Measurements from ENCODE around the gene ENO4. TPM values are rescaled to one million over a fixed set of nuclear protein-coding genes. Genes with fewer than 3 reads are reported as not detected.

The ENO4 gene
- polyA plus RNA-seq, 4 donors: 0.03 to 0.44 TPM; not detected in 2

DNA sequence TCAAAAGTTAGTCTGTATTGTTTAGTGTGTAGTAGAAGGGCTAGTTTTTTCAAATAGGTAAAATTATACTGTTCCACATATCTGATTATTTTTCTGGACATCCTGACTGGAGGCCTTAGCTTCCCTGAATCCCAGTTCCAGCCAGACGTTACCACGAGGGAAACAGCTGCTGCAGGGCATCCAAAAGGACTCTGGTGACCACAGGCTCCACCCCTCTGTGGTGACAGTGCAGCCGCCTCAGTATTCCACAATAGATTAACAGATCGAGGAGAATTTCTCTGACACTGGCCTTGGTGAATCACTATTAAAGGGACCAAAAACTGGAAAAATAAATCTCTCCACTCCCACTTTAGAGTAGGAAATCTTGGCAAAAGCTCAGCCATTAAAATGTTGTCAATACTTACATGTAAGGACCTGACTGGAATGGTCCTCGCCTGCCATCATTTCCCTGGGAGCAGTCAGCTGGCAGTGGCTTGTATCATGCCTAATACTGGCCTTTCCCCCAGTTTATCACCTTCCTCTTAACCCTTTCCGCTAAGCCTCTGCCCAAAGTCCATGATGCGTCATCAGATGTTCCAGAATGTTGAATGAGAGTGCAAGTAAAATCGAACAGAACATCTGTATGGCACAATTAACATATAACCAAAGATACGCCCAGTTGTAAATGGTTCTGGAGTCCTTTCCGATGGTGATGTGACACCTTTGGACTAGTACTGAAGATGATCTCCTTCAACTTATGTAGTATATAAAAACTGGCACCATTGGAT is 31.6 kb downstream of the ENO4 start:
- 23 to 57% (median 40%) methylated on average over 10 of the region's 10 CpGs for WGBS, 3 donors
- H3K27me3 ChIP-seq (ENCODE audit: control insufficient read depth in 3 of 3, insufficient read depth in 3 of 3, low read length in 3 of 3): no peaks in the 10 kb centered on the region
- H3K9me3 ChIP-seq (ENCODE audit: control insufficient read depth in 2 of 2, insufficient read depth in 1 of 2, low read depth in 1 of 2, low read length in 1 of 2): no peaks in the 10 kb centered on the region
- DNase-seq (peak in 1 of 2 donors; percentile 67), FAIRE-seq (no peak)
- no peak overlapping the region for H3K27ac ChIP-seq (ENCODE audit: low read depth in 1 of 3, low read length in 2 of 3)
- H3K36me3 ChIP-seq (ENCODE audit: control insufficient read depth in 3 of 3, insufficient read depth in 2 of 3, low read depth in 1 of 3, low read length in 3 of 3): no peaks in the 10 kb centered on the region
- no peaks in the 10 kb centered on the region for H3K4me1 ChIP-seq (ENCODE audit: control insufficient read depth in 3 of 3, insufficient read depth in 2 of 3, low read depth in 1 of 3, low read length in 2 of 3)
- H3K4me3 ChIP-seq (ENCODE audit: low read depth in 1 of 3, low read length in 3 of 3): no peak overlapping the region

DNA sequence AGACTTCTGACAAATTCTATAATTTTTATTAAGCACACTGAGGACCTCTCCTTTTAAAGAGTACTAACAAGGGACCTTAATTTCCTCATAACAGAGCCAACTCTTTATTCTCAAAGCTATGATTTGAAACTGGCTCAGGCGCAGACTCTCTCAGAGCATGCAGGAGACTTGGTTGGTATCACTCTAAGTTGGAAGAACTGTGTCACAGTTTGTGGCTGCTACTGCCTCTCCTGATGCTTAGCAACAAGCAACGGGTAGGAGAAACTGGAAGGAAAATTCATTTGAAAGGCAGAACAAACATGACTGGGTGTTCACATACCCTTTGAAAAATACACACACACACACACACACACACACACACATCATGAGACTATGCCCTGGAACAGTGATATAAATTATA is 33.3 kb downstream of the ENO4 start:
- Histone ChIP-seq H3K36me3 (ENCODE audit: control insufficient read depth in 3 of 3, insufficient read depth in 2 of 3, low read depth in 1 of 3, low read length in 3 of 3) (peaks cover 0 to 3% (median 0%) of the 10 kb centered on the region in 3 donors), H3K4me3 (ENCODE audit: low read depth in 1 of 3, low read length in 3 of 3) (no peak overlapping the region), H3K27me3 (ENCODE audit: control insufficient read depth in 3 of 3, insufficient read depth in 3 of 3, low read length in 3 of 3) (no peaks in the 10 kb centered on the region), H3K4me1 (ENCODE audit: control insufficient read depth in 3 of 3, insufficient read depth in 2 of 3, low read depth in 1 of 3, low read length in 2 of 3) (no peaks in the 10 kb centered on the region), H3K27ac (ENCODE audit: low read depth in 1 of 3, low read length in 2 of 3) (no peak overlapping the region), H3K9me3 (ENCODE audit: control insufficient read depth in 2 of 2, insufficient read depth in 1 of 2, low read depth in 1 of 2, low read length in 1 of 2) (no peaks in the 10 kb centered on the region)
- no peak for FAIRE-seq
- WGBS, 3 donors: 85 to 92% (median 85%) methylated on average over 2 of the region's 2 CpGs
- no peak for DNase-seq

DNA sequence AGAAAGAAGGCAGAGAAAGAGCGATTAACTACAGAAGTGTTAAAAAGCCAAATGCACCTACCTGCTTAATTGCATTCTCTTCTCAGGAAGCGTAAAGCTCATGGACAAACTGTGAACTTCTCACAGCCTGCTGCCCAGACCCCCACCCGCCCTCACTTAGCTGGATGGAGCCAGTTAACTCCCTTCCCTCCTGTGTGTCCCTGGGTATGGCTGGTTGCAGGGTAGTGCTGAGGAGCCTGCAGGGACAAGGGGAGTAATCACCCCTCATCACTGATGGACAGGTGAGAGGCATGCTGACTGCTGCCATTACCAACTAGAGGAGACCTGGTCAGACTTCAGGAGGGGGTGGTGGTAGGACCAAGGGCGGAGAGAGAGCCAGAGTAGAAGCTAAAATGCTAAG is 37.5 kb downstream of the ENO4 start:
- Histone ChIP-seq H3K9me3 (ENCODE audit: control insufficient read depth in 2 of 2, insufficient read depth in 1 of 2, low read depth in 1 of 2, low read length in 1 of 2) (no peaks in the 10 kb centered on the region), H3K27ac (ENCODE audit: low read depth in 1 of 3, low read length in 2 of 3) (no peak overlapping the region), H3K4me1 (ENCODE audit: control insufficient read depth in 3 of 3, insufficient read depth in 2 of 3, low read depth in 1 of 3, low read length in 2 of 3) (no peaks in the 10 kb centered on the region), H3K4me3 (ENCODE audit: low read depth in 1 of 3, low read length in 3 of 3) (no peak overlapping the region), H3K27me3 (ENCODE audit: control insufficient read depth in 3 of 3, insufficient read depth in 3 of 3, low read length in 3 of 3) (no peaks in the 10 kb centered on the region), H3K36me3 (ENCODE audit: control insufficient read depth in 3 of 3, insufficient read depth in 2 of 3, low read depth in 1 of 3, low read length in 3 of 3) (peaks cover 0 to 3% (median 0%) of the 10 kb centered on the region in 3 donors)
- WGBS, 3 donors: 90 to 94% (median 92%) methylated on average over 4 of the region's 4 CpGs
- DNase-seq (no peak), FAIRE-seq (no peak)

DNA sequence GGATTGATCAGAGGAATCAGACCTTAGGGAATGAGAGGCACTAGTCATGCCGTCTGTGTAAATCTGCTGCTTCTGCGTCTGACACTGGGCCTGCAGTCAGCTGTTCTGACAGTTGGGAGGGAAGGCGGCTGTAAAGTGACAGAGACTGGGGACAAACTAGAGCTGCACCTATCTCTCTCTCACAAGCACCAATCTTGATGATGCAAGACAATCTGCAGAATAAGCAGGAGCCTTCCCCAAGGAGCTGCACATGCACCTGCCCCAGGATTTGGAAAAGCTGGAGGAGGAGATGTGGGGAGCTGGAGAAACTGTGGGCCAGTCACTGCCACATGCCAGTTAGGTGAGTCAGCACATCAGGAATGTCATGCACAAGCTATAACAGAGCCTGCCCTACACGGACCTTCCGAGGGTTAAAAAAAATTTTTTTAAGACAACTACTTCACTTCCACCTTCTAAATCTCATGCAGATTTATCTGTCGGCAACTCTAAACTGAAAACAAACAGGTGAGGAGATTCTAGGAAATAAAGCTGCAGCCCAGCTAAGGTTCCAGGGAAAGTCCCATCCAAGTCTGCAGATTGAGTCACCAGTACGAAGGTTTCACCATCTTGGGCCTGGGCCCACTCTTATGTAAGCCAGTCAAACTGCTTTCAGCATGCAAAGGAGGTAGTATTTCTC is 39.2 kb downstream of the ENO4 start:
- Histone ChIP-seq H3K4me3 (ENCODE audit: low read depth in 1 of 3, low read length in 3 of 3) (no peak overlapping the region), H3K27ac (ENCODE audit: low read depth in 1 of 3, low read length in 2 of 3) (no peak overlapping the region), H3K4me1 (ENCODE audit: control insufficient read depth in 3 of 3, insufficient read depth in 2 of 3, low read depth in 1 of 3, low read length in 2 of 3) (no peaks in the 10 kb centered on the region), H3K9me3 (ENCODE audit: control insufficient read depth in 2 of 2, insufficient read depth in 1 of 2, low read depth in 1 of 2, low read length in 1 of 2) (no peaks in the 10 kb centered on the region), H3K36me3 (ENCODE audit: control insufficient read depth in 3 of 3, insufficient read depth in 2 of 3, low read depth in 1 of 3, low read length in 3 of 3) (peaks cover 0 to 3% (median 0%) of the 10 kb centered on the region in 3 donors), H3K27me3 (ENCODE audit: control insufficient read depth in 3 of 3, insufficient read depth in 3 of 3, low read length in 3 of 3) (no peaks in the 10 kb centered on the region)
- peak; percentile 8 to 72 for DNase-seq
- WGBS, 3 donors: 27 to 60% (median 46%) methylated on average over 7 of the region's 7 CpGs
- no peak for FAIRE-seq

DNA sequence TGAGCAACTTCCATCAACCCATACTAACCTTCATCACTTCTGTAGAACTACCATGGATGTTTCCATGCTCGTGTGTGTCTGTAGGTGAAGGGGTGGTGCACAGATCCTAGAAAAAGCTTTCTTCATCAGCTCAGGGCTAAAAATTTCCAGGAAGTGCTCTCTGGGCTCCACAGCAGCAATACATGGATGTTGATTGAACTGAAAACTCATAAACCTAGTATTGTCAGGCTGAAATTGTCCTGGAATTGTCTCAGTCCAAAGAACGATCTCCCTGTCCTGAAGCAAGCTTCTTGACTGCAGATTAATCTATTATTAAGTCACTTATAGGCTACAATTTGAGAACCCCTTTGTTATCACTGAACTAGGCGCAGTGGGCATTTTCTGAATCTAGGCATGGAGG is 39.8 kb downstream of the ENO4 start:
- no peak overlapping the region for H3K4me3 ChIP-seq (ENCODE audit: low read depth in 1 of 3, low read length in 3 of 3)
- DNase-seq (no peak), FAIRE-seq (no peak)
- 62 to 78% (median 65%) methylated on average over 3 of the region's 3 CpGs for WGBS, 3 donors
- no peaks in the 10 kb centered on the region for H3K9me3 ChIP-seq (ENCODE audit: control insufficient read depth in 2 of 2, insufficient read depth in 1 of 2, low read depth in 1 of 2, low read length in 1 of 2)
- H3K4me1 ChIP-seq (ENCODE audit: control insufficient read depth in 3 of 3, insufficient read depth in 2 of 3, low read depth in 1 of 3, low read length in 2 of 3): no peaks in the 10 kb centered on the region
- peaks cover 0 to 3% (median 0%) of the 10 kb centered on the region in 3 donors for H3K36me3 ChIP-seq (ENCODE audit: control insufficient read depth in 3 of 3, insufficient read depth in 2 of 3, low read depth in 1 of 3, low read length in 3 of 3)
- peak overlapping the region in 1 of 3 donors; percentile 2 for H3K27ac ChIP-seq (ENCODE audit: low read depth in 1 of 3, low read length in 2 of 3)
- H3K27me3 ChIP-seq (ENCODE audit: control insufficient read depth in 3 of 3, insufficient read depth in 3 of 3, low read length in 3 of 3): no peaks in the 10 kb centered on the region

DNA sequence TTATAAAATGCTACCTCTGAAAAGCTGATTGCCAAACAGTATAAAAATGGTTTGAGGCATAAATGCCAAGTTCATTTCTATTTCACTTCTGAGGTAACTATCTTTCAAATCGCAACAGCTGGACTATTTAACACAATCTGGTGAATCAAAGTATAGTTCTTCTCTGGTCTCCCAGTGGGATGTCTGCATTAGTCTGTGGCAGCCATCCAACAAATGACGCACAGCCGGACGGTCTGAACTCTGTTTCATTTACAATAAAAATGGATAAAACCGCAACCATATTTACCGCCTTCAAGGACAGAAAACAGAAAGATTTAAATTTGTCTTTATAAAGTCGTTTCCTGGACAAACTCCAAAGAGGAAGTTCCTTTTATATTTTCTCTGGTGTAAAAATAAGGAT is 41.9 kb downstream of the ENO4 start:
- Histone ChIP-seq H3K4me1 (ENCODE audit: control insufficient read depth in 3 of 3, insufficient read depth in 2 of 3, low read depth in 1 of 3, low read length in 2 of 3) (no peaks in the 10 kb centered on the region), H3K36me3 (ENCODE audit: control insufficient read depth in 3 of 3, insufficient read depth in 2 of 3, low read depth in 1 of 3, low read length in 3 of 3) (peaks cover 0 to 3% (median 0%) of the 10 kb centered on the region in 3 donors), H3K4me3 (ENCODE audit: low read depth in 1 of 3, low read length in 3 of 3) (no peak overlapping the region), H3K27ac (ENCODE audit: low read depth in 1 of 3, low read length in 2 of 3) (no peak overlapping the region), H3K27me3 (ENCODE audit: control insufficient read depth in 3 of 3, insufficient read depth in 3 of 3, low read length in 3 of 3) (no peaks in the 10 kb centered on the region), H3K9me3 (ENCODE audit: control insufficient read depth in 2 of 2, insufficient read depth in 1 of 2, low read depth in 1 of 2, low read length in 1 of 2) (no peaks in the 10 kb centered on the region)
- DNase-seq (peak in 1 of 2 donors; percentile 37), FAIRE-seq (no peak)
- WGBS, 3 donors: 27 to 75% (median 55%) methylated on average over 7 of the region's 7 CpGs

DNA sequence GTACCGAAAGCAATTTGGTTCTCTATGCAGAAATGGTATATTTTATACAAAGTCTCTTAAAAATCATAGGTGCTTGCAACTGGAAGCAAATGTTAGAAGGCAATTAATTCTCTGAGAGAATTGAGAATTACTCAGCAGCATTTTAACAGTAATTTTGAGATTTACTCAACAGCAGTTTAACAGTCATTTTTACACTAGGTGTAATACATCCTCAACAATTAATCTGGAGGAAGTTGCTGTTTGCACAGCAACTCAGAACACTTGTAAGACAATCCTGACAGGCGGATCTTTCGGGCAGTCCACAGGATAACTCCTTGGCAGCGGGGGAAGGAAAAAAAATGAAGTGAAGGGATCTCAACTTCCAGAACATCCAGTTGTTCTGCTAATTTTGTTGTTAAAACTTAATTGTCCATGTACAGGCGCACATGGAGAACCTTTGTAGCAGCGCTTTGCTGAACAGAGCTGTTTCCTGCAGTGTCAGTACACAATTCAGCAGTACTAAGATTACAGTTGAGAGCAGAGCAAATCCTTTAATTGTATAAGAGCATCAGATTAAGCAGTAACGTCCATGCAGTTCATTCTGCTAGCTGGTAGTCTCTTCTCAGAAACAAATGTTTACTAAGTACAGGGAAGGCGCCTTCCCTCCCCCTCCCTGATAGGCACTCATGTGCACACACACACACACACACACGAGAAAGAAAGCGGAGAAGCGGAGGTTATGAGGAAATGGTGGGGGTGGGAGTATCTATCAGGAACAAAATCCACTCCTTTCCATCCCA is 43.8 kb downstream of the ENO4 start:
- H3K4me3 ChIP-seq (ENCODE audit: low read depth in 1 of 3, low read length in 3 of 3): no peak overlapping the region
- WGBS, 3 donors: 53 to 83% (median 70%) methylated on average over 11 of the region's 11 CpGs
- no peak overlapping the region for H3K27ac ChIP-seq (ENCODE audit: low read depth in 1 of 3, low read length in 2 of 3)
- no peak for FAIRE-seq
- H3K4me1 ChIP-seq (ENCODE audit: control insufficient read depth in 3 of 3, insufficient read depth in 2 of 3, low read depth in 1 of 3, low read length in 2 of 3): no peaks in the 10 kb centered on the region
- peaks cover 0 to 3% (median 0%) of the 10 kb centered on the region in 3 donors for H3K36me3 ChIP-seq (ENCODE audit: control insufficient read depth in 3 of 3, insufficient read depth in 2 of 3, low read depth in 1 of 3, low read length in 3 of 3)
- H3K27me3 ChIP-seq (ENCODE audit: control insufficient read depth in 3 of 3, insufficient read depth in 3 of 3, low read length in 3 of 3): no peaks in the 10 kb centered on the region
- H3K9me3 ChIP-seq (ENCODE audit: control insufficient read depth in 2 of 2, insufficient read depth in 1 of 2, low read depth in 1 of 2, low read length in 1 of 2): no peaks in the 10 kb centered on the region
- DNase-seq: peak in 1 of 2 donors; percentile 15

DNA sequence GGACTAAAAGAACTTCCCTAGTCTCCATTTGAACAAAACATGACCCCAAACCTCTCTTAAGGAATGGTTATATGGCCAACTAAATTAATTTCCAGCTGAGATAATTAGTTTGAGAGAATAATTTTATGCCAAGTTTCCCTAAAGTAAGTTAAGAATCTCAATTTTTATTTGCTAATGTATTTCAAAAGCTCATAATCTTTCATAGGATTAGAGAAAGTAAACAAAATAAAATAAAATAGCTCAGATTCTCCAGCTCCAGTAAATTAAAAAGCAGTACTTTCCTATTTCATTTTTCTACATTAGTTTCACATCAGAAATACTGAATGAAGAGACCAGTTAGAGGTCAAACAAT is 44.4 kb downstream of the ENO4 start:
- H3K27me3 ChIP-seq (ENCODE audit: control insufficient read depth in 3 of 3, insufficient read depth in 3 of 3, low read length in 3 of 3): no peaks in the 10 kb centered on the region
- FAIRE-seq: no peak

More for the DNA sequence above, 44.4 kb downstream of the ENO4 start:
- Histone ChIP-seq H3K4me1 (ENCODE audit: control insufficient read depth in 3 of 3, insufficient read depth in 2 of 3, low read depth in 1 of 3, low read length in 2 of 3) (no peaks in the 10 kb centered on the region), H3K4me3 (ENCODE audit: low read depth in 1 of 3, low read length in 3 of 3) (no peak overlapping the region), H3K9me3 (ENCODE audit: control insufficient read depth in 2 of 2, insufficient read depth in 1 of 2, low read depth in 1 of 2, low read length in 1 of 2) (no peaks in the 10 kb centered on the region), H3K36me3 (ENCODE audit: control insufficient read depth in 3 of 3, insufficient read depth in 2 of 3, low read depth in 1 of 3, low read length in 3 of 3) (peaks cover 0 to 3% (median 0%) of the 10 kb centered on the region in 3 donors), H3K27ac (ENCODE audit: low read depth in 1 of 3, low read length in 2 of 3) (no peak overlapping the region)
- no peak for DNase-seq

Data from small intestine (tissue), 7 donors.